ENCODE measurements around the gene SERPINA9.

SERPINA9 gene

DNA sequence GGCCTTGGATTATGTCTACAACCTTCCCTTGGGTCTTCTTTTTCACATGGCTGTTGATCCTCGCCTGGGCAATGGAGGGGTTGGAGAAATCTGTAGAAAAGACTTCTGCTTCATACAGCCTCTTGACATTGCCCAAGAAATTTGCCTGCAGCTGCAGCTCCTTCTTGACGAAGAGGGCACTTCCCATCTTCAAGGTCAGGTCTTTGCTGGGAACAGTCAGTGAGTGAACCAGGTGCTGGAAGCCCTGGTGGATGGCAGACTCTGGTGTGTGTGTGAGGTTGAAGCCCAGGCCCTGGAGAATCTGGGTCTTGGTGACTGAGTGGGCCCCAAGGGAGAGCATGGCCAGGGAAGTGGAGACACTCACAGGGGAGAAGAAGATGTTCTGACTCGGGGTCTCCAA, 6.7 kb downstream of the SERPINA9 start:
- TF ChIP-seq, protein P1, sequence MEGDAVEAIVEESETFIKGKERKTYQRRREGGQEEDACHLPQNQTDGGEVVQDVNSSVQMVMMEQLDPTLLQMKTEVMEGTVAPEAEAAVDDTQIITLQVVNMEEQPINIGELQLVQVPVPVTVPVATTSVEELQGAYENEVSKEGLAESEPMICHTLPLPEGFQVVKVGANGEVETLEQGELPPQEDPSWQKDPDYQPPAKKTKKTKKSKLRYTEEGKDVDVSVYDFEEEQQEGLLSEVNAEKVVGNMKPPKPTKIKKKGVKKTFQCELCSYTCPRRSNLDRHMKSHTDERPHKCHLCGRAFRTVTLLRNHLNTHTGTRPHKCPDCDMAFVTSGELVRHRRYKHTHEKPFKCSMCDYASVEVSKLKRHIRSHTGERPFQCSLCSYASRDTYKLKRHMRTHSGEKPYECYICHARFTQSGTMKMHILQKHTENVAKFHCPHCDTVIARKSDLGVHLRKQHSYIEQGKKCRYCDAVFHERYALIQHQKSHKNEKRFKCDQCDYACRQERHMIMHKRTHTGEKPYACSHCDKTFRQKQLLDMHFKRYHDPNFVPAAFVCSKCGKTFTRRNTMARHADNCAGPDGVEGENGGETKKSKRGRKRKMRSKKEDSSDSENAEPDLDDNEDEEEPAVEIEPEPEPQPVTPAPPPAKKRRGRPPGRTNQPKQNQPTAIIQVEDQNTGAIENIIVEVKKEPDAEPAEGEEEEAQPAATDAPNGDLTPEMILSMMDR (IDR thresholded peaks at IDR 0.05; ENCODE audit: low read depth, low read length) = no peak
- H3K4me3 ChIP-seq (ENCODE audit: low read depth, low read length) = no peak overlapping the region

DNA sequence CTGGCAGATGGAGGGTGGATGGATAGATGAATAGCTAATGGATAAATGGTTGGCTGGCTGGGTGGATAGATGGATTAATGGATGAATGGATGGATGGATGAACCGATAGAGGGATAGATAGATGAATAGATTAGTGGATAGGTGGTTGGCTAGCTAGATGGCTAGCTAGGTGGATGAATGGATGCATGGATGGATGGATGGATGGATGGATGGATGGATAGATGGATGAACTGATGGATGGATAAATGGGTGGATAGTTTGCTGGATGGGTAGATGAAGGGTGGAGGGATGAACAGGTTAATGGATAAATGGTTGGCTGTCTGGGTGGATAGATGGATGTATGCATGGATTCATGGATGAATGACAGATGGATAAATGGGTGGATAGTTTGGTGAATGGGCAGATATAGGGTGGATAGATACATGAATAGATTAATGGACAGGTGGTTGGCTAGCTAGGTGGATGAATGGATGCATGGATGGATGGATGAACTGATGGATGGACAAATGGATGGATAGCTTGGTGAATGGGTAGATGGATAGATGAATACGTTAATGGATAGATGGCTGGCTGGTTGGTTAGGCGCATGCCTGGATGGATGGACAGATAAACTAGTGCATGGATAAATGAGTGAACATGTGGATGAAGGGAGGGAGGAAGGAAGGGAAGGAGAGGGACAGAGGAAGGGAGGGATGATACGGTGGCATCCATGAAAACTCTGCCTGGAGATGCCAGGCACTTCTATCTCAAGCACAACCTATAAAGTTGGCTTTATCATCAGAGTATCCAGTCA, 8.1 kb downstream of the SERPINA9 start:
- TF ChIP-seq, protein P1 (IDR thresholded peaks at IDR 0.05; ENCODE audit: low read depth, low read length) = no peak
- H3K4me3 ChIP-seq (ENCODE audit: low read depth, low read length) = no peak overlapping the region

DNA sequence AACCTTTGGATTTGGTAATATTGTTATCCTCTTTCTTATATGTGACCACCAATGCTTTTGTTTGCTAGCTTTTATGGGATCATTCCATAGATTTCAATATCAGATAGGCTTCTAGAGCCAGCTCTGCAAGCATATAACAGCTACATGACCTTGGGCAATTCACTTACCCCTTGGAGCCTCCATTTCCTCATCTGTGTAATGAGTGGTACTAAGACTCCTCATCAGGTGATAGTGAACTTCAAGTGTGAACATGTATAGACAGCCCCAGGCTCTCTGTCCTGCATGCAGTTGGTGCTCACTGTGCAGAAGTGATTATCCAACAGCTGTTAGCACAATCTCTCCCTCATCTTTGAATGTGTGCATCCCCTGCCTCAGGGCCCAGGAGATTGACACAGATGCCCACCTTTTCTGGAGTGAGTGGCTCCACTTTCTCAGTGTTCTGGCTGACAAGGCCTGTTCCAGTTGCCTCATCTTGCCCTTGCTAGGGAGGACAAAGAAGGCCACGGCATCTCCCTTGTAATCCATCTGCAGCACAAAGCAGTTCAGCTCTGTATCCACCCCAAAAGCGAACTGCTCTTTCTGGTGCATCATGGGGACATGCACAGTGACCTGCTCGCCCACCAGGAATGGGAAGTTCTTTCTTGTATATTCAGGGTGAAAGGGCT, 9.2 kb downstream of the SERPINA9 start:
- no peak overlapping the region for H3K4me3 ChIP-seq (ENCODE audit: low read depth, low read length)

DNA sequence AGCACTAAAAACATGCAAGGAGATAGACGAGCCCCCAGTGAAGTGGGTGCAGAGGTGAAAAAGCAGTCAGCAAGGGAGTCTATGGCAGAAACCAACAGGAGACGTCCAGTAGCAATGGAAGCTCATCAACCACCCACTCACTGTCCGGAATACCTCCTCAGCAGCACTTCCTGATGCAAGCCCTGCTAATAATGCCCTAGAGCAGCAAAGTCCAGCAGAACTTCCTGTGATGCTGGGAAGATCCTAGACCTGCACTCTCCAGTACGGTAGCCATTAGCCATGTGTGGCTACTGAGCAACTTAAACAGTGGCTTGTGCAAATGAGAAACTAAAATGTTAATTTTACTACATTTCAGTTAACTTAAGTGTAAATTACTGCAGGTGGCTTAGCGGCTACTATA, 11.0 kb downstream of the SERPINA9 start:
- H3K4me3 ChIP-seq (ENCODE audit: low read depth, low read length) = no peak overlapping the region
- TF ChIP-seq, protein P1 (IDR thresholded peaks at IDR 0.05; ENCODE audit: low read depth, low read length) = no peak

More for the DNA sequence above, 9.2 kb downstream of the SERPINA9 start:
- TF ChIP-seq, protein P1 (IDR thresholded peaks at IDR 0.05; ENCODE audit: low read depth, low read length) = no peak

DNA sequence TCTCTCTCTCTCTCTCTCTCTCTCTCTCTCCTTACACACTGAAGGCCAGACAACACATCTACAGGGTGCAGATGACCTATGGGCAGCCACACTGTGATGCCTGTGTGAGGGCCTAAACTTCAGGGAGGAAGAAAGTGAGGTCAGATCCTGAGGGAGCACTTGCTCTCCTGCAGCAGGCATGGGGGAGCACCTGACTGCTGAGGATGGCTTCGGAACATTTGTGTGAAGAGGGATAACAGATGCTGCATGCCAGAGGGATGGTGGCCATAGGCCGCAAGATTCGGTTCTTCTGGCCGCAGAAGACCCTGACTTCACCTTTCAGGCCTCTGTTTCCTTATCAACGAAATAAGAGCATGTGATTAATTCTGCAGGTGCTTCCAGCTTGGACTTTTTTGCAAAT, 11.7 kb downstream of the SERPINA9 start:
- TF ChIP-seq, protein P1 (IDR thresholded peaks at IDR 0.05; ENCODE audit: low read depth, low read length) = no peak
- no peak overlapping the region for H3K4me3 ChIP-seq (ENCODE audit: low read depth, low read length)

DNA sequence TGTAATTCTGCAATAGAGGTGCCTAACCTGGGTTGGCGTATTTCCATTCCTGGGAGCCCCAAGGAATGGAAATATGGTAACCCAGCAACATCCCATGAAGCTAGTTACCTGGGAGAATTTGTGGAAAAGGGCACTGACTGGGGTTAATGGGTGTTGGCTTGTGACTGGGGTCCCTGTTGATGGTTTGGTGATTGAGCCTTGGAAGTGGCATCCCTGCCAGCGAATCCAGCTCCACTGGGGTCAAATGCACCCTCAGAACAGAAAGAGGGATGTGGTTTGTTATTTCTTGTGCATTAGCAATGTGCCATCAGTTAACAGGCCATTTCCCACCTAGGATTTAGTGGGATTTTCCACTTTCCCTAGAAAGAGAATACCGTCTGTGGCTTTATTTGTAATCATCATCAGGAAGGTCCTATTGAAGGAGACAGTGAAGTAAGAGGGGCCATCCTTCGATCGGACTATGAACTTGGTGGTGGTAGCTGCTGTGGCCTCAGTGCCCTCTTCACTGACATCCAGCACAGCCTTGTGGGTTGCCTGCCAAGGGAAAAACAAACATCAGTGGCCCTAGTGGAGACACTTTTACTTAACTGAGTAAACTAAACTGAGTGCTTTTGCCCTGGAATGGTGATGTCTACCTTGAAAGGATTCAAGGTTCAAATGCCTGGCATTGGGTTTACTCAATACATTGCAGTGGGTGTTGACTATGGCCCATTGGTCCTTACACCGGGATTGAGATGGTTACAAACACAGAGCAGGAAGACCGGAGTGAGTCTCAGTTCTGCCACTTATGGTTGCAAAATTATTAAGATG, 13.0 kb downstream of the SERPINA9 start:
- no peak overlapping the region for H3K4me3 ChIP-seq (ENCODE audit: low read depth, low read length)
- TF ChIP-seq, protein P1 (IDR thresholded peaks at IDR 0.05; ENCODE audit: low read depth, low read length) = no peak
